ENCODE results near the gene TSPAN31.

Gene TSPAN31

GRCh38 chr12:57765698-57766463 is 21.0 kb downstream of the TSPAN31 start:
- peaks cover 4% of the 10 kb centered on the region for H3K4me1 ChIP-seq (ENCODE audit: insufficient read depth, poor library complexity, severe bottlenecking)
- H3K27ac ChIP-seq (ENCODE audit: poor library complexity, severe bottlenecking): peak overlapping the region; percentile 83
- DNase-seq (ENCODE audit: low spot score) (no peak), ATAC-seq (ENCODE audit: low read depth) (peak; percentile 27)
- peaks cover 41% of the 10 kb centered on the region for H3K36me3 ChIP-seq (ENCODE audit: low read depth)
- TF ChIP-seq CTCF (IDR thresholded peaks at IDR 0.05; ENCODE audit: poor library complexity, severe bottlenecking): no peak
- H3K4me3 ChIP-seq (ENCODE audit: severe bottlenecking): peak overlapping the region; percentile 55
- no peaks in the 10 kb centered on the region for H3K9me3 ChIP-seq (ENCODE audit: severe bottlenecking)
- H3K27me3 ChIP-seq (ENCODE audit: insufficient read depth, poor library complexity, severe bottlenecking): no peaks in the 10 kb centered on the region

- Histone ChIP-seq H3K4me3 (ENCODE audit: severe bottlenecking) (peak within 1 kb of the TSS; percentile 55), H3K36me3 (ENCODE audit: low read depth) (peaks cover 43% of the 10 kb centered on the region), H3K27ac (ENCODE audit: poor library complexity, severe bottlenecking) (peak within 1 kb of the TSS; percentile 83), H3K27me3 (ENCODE audit: insufficient read depth, poor library complexity, severe bottlenecking) (no peaks in the 10 kb centered on the region), H3K4me1 (ENCODE audit: insufficient read depth, poor library complexity, severe bottlenecking) (peaks cover 4% of the 10 kb centered on the region), H3K9me3 (ENCODE audit: severe bottlenecking) (no peaks in the 10 kb centered on the region)
- TF ChIP-seq CTCF (IDR thresholded peaks at IDR 0.05; ENCODE audit: poor library complexity, severe bottlenecking): no peak
- DNase-seq (ENCODE audit: low spot score) (peak; percentile 85), ATAC-seq (ENCODE audit: low read depth) (peak; percentile 54)
These were observed 21.8 kb downstream of the TSPAN31 start, which contains the start of gene CYP27B1 for GRCh38 chr12:57766464-57767304. TSS of gene CYP27B1 (minus strand) at chr12:57767078. CDS start at chr12:57767041, 37 bp downstream.

GRCh38 chr12:57767305-57767698 is 22.5 kb downstream of the TSPAN31 start:
- Histone ChIP-seq H3K27ac (ENCODE audit: poor library complexity, severe bottlenecking) (peak overlapping the region; percentile 83), H3K36me3 (ENCODE audit: low read depth) (peaks cover 37% of the 10 kb centered on the region), H3K27me3 (ENCODE audit: insufficient read depth, poor library complexity, severe bottlenecking) (no peaks in the 10 kb centered on the region), H3K9me3 (ENCODE audit: severe bottlenecking) (no peaks in the 10 kb centered on the region), H3K4me1 (ENCODE audit: insufficient read depth, poor library complexity, severe bottlenecking) (peaks cover 4% of the 10 kb centered on the region), H3K4me3 (ENCODE audit: severe bottlenecking) (peak overlapping the region; percentile 55)
- ATAC-seq (ENCODE audit: low read depth) (no peak), DNase-seq (ENCODE audit: low spot score) (no peak)
- no peak for TF ChIP-seq CTCF (IDR thresholded peaks at IDR 0.05; ENCODE audit: poor library complexity, severe bottlenecking)

- H3K4me3 ChIP-seq (ENCODE audit: severe bottlenecking): no peak overlapping the region
- ATAC-seq (ENCODE audit: low read depth) (no peak), DNase-seq (ENCODE audit: low spot score) (no peak)
- peaks cover 31% of the 10 kb centered on the region for H3K36me3 ChIP-seq (ENCODE audit: low read depth)
- no peaks in the 10 kb centered on the region for H3K27me3 ChIP-seq (ENCODE audit: insufficient read depth, poor library complexity, severe bottlenecking)
- H3K4me1 ChIP-seq (ENCODE audit: insufficient read depth, poor library complexity, severe bottlenecking): peaks cover 4% of the 10 kb centered on the region
- H3K27ac ChIP-seq (ENCODE audit: poor library complexity, severe bottlenecking): peak overlapping the region; percentile 83
- no peaks in the 10 kb centered on the region for H3K9me3 ChIP-seq (ENCODE audit: severe bottlenecking)
- no peak for TF ChIP-seq CTCF (IDR thresholded peaks at IDR 0.05; ENCODE audit: poor library complexity, severe bottlenecking)
These were observed 23.0 kb downstream of the TSPAN31 start for GRCh38 chr12:57767876-57768275.

Data from RWPE2 (cell line).